CD14-positive monocyte (primary cell): ENCODE measurements around the gene SNCAIP. TPM values are rescaled to one million over a fixed set of nuclear protein-coding genes. Genes with fewer than 3 reads are reported as not detected.

Source experiments
- DNase-seq, 3 donors: peaks; one replicate each; pipeline ENCODE4 v3.0.0-alpha.2; 2011 to 2022
- H2AFZ ChIP-seq: 2 replicates; pipeline ENCODE4 v1.6.0; 2012; ENCODE audit warnings: mild to moderate bottlenecking, low read depth, low read length, inconsistent platforms; ENCODE audit not compliant: insufficient read depth, poor library complexity, severe bottlenecking
- H3K27ac ChIP-seq, 2 donors: 1 replicate in 1 of 2; 2 replicates in 1 of 2; pipeline ENCODE4 v1.5.1; 2012 to 2013; ENCODE audit warnings: low read length in 2 of 2, control low read depth in 1 of 2, inconsistent platforms in 1 of 2, low read depth in 1 of 2, mild to moderate bottlenecking in 1 of 2
- H3K27me3 ChIP-seq, 2 donors: one replicate each; pipeline versions ENCODE4 v1.6.0 to v1.6.1; 2011 to 2013; ENCODE audit warnings: low read length in 2 of 2; ENCODE audit not compliant: control insufficient read depth in 2 of 2, insufficient read depth in 2 of 2
- H3K36me3 ChIP-seq, 2 donors: replicated peaks in 1 of 2; 1 replicate in 1 of 2; 2 replicates in 1 of 2; pipeline versions ENCODE4 v1.5.1 to v1.6.1; 2012 to 2013; ENCODE audit warnings: low read length in 2 of 2, control low read depth in 1 of 2, inconsistent platforms in 1 of 2, mild to moderate bottlenecking in 1 of 2; ENCODE audit not compliant: insufficient read depth in 2 of 2, control insufficient read depth in 1 of 2
- H3K4me1 ChIP-seq, 2 donors: 1 replicate in 1 of 2; 2 replicates in 1 of 2; pipeline versions ENCODE4 v1.5.1 to v1.6.1; 2012 to 2013; ENCODE audit warnings: low read length in 2 of 2, control low read depth in 1 of 2, inconsistent platforms in 1 of 2, mild to moderate bottlenecking in 1 of 2, moderate library complexity in 1 of 2; ENCODE audit not compliant: insufficient read depth in 2 of 2, control insufficient read depth in 1 of 2
- H3K4me2 ChIP-seq: replicated peaks from 2 replicates; pipeline ENCODE3; 2012; ENCODE audit warnings: low read length, moderate library complexity, mild to moderate bottlenecking; ENCODE audit not compliant: poor library complexity, severe bottlenecking; ENCODE audit errors: extremely low read depth
- H3K4me3 ChIP-seq, 3 experiments: fragments of 200-600 bp in 1 of 3; sonication (generic) in 1 of 3; replicated peaks in 1 of 3; 1 replicate in 2 of 3; 2 replicates in 1 of 3; pipeline ENCODE4 v1.5.1; 2011 to 2013; ENCODE audit warnings: low read length in 3 of 3, mild to moderate bottlenecking in 3 of 3, control low read depth in 2 of 3, low read depth in 2 of 3, inconsistent platforms in 1 of 3, moderate library complexity in 1 of 3
- H3K79me2 ChIP-seq: 2 replicates; pipeline ENCODE4 v1.6.0; 2012; ENCODE audit warnings: mild to moderate bottlenecking, control low read depth, inconsistent platforms, low read length, moderate library complexity; ENCODE audit not compliant: insufficient read depth
- H3K9ac ChIP-seq: 2 replicates; pipeline ENCODE4 v1.6.0; 2017; ENCODE audit warnings: low read length, mild to moderate bottlenecking; ENCODE audit not compliant: insufficient read depth, poor library complexity, severe bottlenecking
- H3K9me3 ChIP-seq, 2 donors: replicated peaks in 1 of 2; 1 replicate in 1 of 2; 2 replicates in 1 of 2; pipeline versions ENCODE4 v1.5.1 to v1.6.1; 2012 to 2013; ENCODE audit warnings: low read length in 2 of 2, control low read depth in 1 of 2; ENCODE audit not compliant: control insufficient read depth in 1 of 2, insufficient read depth in 1 of 2
- H4K20me1 ChIP-seq: 2 replicates; pipeline ENCODE4 v1.6.0; 2012; ENCODE audit warnings: mild to moderate bottlenecking, low read length, control low read depth, moderate library complexity; ENCODE audit not compliant: insufficient read depth
- H3K27ac Mint-ChIP-seq, 7 donors: one replicate each; pipeline ENCODE4 v1.8.0; 2020; ENCODE audit warnings: mild to moderate bottlenecking in 7 of 7, mixed read lengths in 7 of 7, moderate library complexity in 6 of 7, inconsistent platforms in 2 of 7
- H3K27me3 Mint-ChIP-seq, 3 donors: one replicate each; pipeline ENCODE4 v1.8.0; 2021 to 2022; ENCODE audit warnings: low read depth in 3 of 3, mild to moderate bottlenecking in 3 of 3, mixed read lengths in 3 of 3, moderate library complexity in 3 of 3, inconsistent platforms in 1 of 3
- H3K36me3 Mint-ChIP-seq, 2 donors: one replicate each; pipeline ENCODE4 v1.8.0; 2020; ENCODE audit warnings: mixed read lengths in 2 of 2, inconsistent platforms in 1 of 2, mild to moderate bottlenecking in 1 of 2
- H3K4me1 Mint-ChIP-seq: one replicate; pipeline ENCODE4 v1.8.0; 2020; ENCODE audit warnings: mild to moderate bottlenecking, mixed read lengths
- H3K4me3 Mint-ChIP-seq, 2 donors: one replicate each; pipeline ENCODE4 v1.8.0; 2020; ENCODE audit warnings: mild to moderate bottlenecking in 2 of 2, mixed read lengths in 2 of 2, moderate library complexity in 1 of 2
- H3K9me3 Mint-ChIP-seq, 7 donors: one replicate each; pipeline ENCODE4 v1.8.0; 2020 to 2022; ENCODE audit warnings: mixed read lengths in 7 of 7, mild to moderate bottlenecking in 6 of 7, moderate library complexity in 6 of 7, inconsistent platforms in 2 of 7
- CTCF ChIP-seq: fragments of 200-600 bp; IDR thresholded peaks from one replicate; pipeline ENCODE4 v1.8.0; 2022; ENCODE audit warnings: antibody characterized with exemption, mild to moderate bottlenecking
- WGBS: methylation state at CpG from one replicate; pipeline ENCODE4 v1.1.5; 2013; ENCODE audit warnings: missing lambda C conversion rate; ENCODE audit not compliant: insufficient coverage; 5-methylcytosine and 5-hydroxymethylcytosine counted together
- intact Hi-C, 2 donors: fragments of 100-400 bp; cut with micrococcal nuclease; formaldehyde crosslinking; loops; one replicate each; pipeline versions ENCODE4 v1.15.0 to v1.15.1; 2023
- polyA plus RNA-seq, 3 donors: library from polyadenylated mRNA; depleted of rRNA in 1 of 3; unstranded in 2 of 3; stranded (reverse) in 1 of 3; fragments of 300-500 nt in 2 of 3; fragments of >200 nt in 1 of 3; fragmentation: Illumina TruSeq in 2 of 3; gene quantifications; 1 replicate in 2 of 3; 2 replicates in 1 of 3; pipeline ENCODE4 v1.2.3, GENCODE V29; 2012 to 2021

Gene SNCAIP
- polyA plus RNA-seq, 3 donors, result not detected

- Histone ChIP-seq H2AFZ (no peak overlapping the region), H4K20me1 (no peaks in the 10 kb centered on the region), H3K79me2 (no peaks in the 10 kb centered on the region), H3K27ac (no peak overlapping the region), H3K4me2 (no peak overlapping the region), H3K9ac (no peak overlapping the region), H3K4me1 (no peaks in the 10 kb centered on the region), H3K9me3 (no peaks in the 10 kb centered on the region), H3K36me3 (no peaks in the 10 kb centered on the region), H3K4me3 (no peak overlapping the region), H3K27me3 (no peaks in the 10 kb centered on the region)
- no peak overlapping the region for H3K27ac Mint-ChIP-seq
- no peak for TF ChIP-seq CTCF
- 83% methylated on average over 2 of the region's 2 CpGs for WGBS
- intact Hi-C loops, result no loop called here
- H3K4me3 Mint-ChIP-seq, result no peak overlapping the region
- H3K36me3 Mint-ChIP-seq, result no peaks in the 10 kb centered on the region
- H3K27me3 Mint-ChIP-seq, result peaks cover 0 to 2% (median 0%) of the 10 kb centered on the region in 3 donors
- peaks cover 0 to 1% (median 0%) of the 10 kb centered on the region in 7 donors for H3K9me3 Mint-ChIP-seq
- no peaks in the 10 kb centered on the region for H3K4me1 Mint-ChIP-seq
- DNase-seq, result no peak
These were observed 80.2 kb downstream of the SNCAIP start for GRCh38 chr5:122392224-122392623.

GRCh38 chr5:122392824-122393223 lies 80.8 kb downstream of the SNCAIP start:
- Histone ChIP-seq H3K4me1 (no peaks in the 10 kb centered on the region), H3K9me3 (no peaks in the 10 kb centered on the region), H3K4me3 (no peak overlapping the region), H3K4me2 (no peak overlapping the region), H4K20me1 (no peaks in the 10 kb centered on the region), H2AFZ (no peak overlapping the region), H3K79me2 (no peaks in the 10 kb centered on the region), H3K36me3 (no peaks in the 10 kb centered on the region), H3K27ac (no peak overlapping the region), H3K27me3 (no peaks in the 10 kb centered on the region), H3K9ac (no peak overlapping the region)
- Mint-ChIP-seq H3K4me3 (no peak overlapping the region), H3K9me3 (no peaks in the 10 kb centered on the region), H3K27ac (no peak overlapping the region), H3K36me3 (no peaks in the 10 kb centered on the region), H3K27me3 (peaks cover 0 to 2% (median 0%) of the 10 kb centered on the region in 3 donors), H3K4me1 (no peaks in the 10 kb centered on the region)
- no peak for TF ChIP-seq CTCF
- intact Hi-C loops, result no loop called here
- no CpG with 5 or more reads among the region's 2 CpGs for WGBS
- no peak for DNase-seq
